Measurements from ENCODE around the gene GNB5.
A peak's percentile ranks its signal among the peaks of the same experiment; 100 is the strongest.
"Not testable (repeated sequence)": the region's sequence is repeated elsewhere in the genome, so short reads cannot be mapped to it uniquely, and the experiment has no call there.

GNB5 gene

DNA sequence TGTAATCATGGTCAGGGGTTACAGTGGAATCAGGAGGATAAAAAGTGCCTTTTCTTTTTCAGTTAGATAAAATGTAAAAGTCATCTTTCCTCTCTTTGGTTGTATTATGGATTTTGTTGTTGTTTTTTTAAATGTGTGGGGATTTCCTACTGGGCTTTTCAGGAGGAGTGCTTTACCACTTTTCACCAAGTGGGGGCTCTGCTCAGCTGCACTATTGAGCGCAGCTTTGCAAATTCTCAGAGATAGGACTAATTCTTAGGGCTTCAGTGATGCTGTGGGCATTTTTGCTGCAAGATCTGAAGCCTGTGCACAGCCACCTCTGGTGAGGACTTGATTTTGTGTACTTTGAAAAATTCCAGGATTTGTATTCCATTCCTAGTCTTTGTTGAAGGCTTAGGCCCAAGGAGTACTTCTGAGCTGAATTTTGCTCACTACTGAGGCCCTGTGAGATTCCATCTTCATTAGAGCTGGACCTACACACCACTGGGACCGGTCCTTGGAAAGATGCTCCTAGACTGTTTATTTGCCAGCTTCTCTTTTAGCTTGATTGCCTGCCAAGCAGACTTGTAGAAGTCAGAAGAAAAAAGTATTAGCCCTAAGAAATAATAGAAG, 7.5 kb downstream of the GNB5 start:
- Histone ChIP-seq H3K36me3 (ENCODE audit: control insufficient read depth in 1 of 2, insufficient read depth in 2 of 2, low read length in 2 of 2) (no peaks in the 10 kb centered on the region), H3K27ac (ENCODE audit: low read length) (no peak overlapping the region), H3K4me3 (ENCODE audit: low read depth in 1 of 2, low read length in 2 of 2) (no peak overlapping the region), H3K27me3 (ENCODE audit: low read depth, low read length) (no peaks in the 10 kb centered on the region), H3K4me1 (ENCODE audit: control insufficient read depth in 1 of 2, insufficient read depth in 2 of 2, low read length in 2 of 2) (peaks cover 4 to 7% of the 10 kb centered on the region in 2 donors), H3K9me3 (ENCODE audit: control insufficient read depth in 1 of 2, low read length in 2 of 2) (no peaks in the 10 kb centered on the region)

- peaks cover 7 to 9% of the 10 kb centered on the region in 2 donors for H3K4me1 ChIP-seq (ENCODE audit: control insufficient read depth in 1 of 2, insufficient read depth in 2 of 2, low read length in 2 of 2)
- H3K4me3 ChIP-seq (ENCODE audit: low read depth in 1 of 2, low read length in 2 of 2) = no peak overlapping the region
- no peaks in the 10 kb centered on the region for H3K9me3 ChIP-seq (ENCODE audit: control insufficient read depth in 1 of 2, low read length in 2 of 2)
- H3K27me3 ChIP-seq (ENCODE audit: low read depth, low read length) = no peaks in the 10 kb centered on the region
- no peaks in the 10 kb centered on the region for H3K36me3 ChIP-seq (ENCODE audit: control insufficient read depth in 1 of 2, insufficient read depth in 2 of 2, low read length in 2 of 2)
- no peak overlapping the region for H3K27ac ChIP-seq (ENCODE audit: low read length)
Observed at GRCh38 chr15:52181938-52182780, 9.0 kb downstream of the GNB5 start.

DNA sequence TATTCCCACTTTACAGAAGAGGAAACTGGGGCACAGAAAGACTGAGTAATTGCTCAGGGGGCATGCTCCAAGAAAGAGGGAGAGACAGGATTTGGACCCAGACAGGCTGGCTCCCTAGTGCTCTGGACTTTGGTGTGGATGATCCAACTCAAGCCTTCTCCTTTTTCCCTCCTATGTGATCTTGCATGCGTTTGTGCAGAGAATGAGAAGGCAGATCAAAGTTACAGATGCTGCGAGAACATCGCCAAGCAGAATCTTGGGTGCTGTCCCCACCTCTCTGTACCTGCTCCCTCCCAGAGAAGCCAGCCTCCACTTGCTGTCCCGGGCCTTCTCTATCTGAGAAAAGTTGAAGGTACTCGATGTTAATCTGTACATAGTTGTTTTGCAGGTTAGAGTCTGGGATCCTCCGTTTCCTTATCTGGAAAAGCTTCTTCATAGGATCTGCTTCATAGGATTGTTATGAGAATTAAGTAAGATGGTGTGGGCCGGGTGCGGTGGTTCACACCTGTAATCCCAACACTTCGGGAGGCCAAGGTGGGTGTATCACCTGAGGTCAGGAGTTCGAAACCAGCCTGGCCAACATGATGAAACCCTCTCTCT, 10.2 kb downstream of the GNB5 start:
- Histone ChIP-seq H3K9me3 (ENCODE audit: control insufficient read depth in 1 of 2, low read length in 2 of 2) (no peaks in the 10 kb centered on the region), H3K36me3 (ENCODE audit: control insufficient read depth in 1 of 2, insufficient read depth in 2 of 2, low read length in 2 of 2) (no peaks in the 10 kb centered on the region), H3K27me3 (ENCODE audit: low read depth, low read length) (no peaks in the 10 kb centered on the region), H3K4me1 (ENCODE audit: control insufficient read depth in 1 of 2, insufficient read depth in 2 of 2, low read length in 2 of 2) (peaks cover 7 to 9% of the 10 kb centered on the region in 2 donors), H3K4me3 (ENCODE audit: low read depth in 1 of 2, low read length in 2 of 2) (no peak overlapping the region), H3K27ac (ENCODE audit: low read length) (no peak overlapping the region)

DNA sequence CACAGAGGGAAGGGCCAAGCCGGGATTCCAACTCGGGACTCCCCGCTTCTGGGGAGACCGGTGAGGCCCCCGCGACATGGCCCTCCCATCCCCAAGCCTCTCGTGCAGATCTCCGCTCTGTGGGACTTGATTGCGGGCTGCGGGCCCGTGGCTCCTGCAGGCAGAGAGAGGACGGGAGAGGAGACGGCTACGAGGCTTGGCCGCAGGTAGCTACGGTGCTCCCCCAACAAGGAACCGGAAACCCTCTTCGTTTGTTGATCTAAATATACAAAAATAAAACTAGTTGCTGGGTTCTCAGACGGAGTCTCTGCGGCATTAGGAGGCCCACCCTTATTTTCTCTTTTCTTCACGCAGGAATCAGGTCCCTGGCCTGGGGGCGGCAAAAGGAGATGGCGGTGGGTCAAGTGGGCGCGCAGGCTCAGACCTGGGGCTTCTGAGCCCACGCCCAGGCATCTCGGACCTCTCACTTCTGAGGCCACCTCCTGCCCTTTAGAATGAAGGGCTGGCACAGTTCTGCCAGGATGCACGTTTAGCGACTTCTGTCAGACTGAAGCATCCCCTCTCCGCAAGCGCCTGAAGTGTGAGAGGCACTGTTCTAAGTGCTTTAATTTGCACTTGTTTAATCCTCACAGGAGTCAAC, 10.9 kb downstream of the GNB5 start:
- H3K36me3 ChIP-seq (ENCODE audit: control insufficient read depth in 1 of 2, insufficient read depth in 2 of 2, low read length in 2 of 2) = no peaks in the 10 kb centered on the region
- H3K4me1 ChIP-seq (ENCODE audit: control insufficient read depth in 1 of 2, insufficient read depth in 2 of 2, low read length in 2 of 2) = peaks cover 7 to 9% of the 10 kb centered on the region in 2 donors
- H3K9me3 ChIP-seq (ENCODE audit: control insufficient read depth in 1 of 2, low read length in 2 of 2) = no peaks in the 10 kb centered on the region
- peak overlapping the region; percentile 45 for H3K27ac ChIP-seq (ENCODE audit: low read length)
- no peaks in the 10 kb centered on the region for H3K27me3 ChIP-seq (ENCODE audit: low read depth, low read length)
- H3K4me3 ChIP-seq (ENCODE audit: low read depth in 1 of 2, low read length in 2 of 2) = peak overlapping the region; percentile 75 to 79

- Histone ChIP-seq H3K27ac (ENCODE audit: low read length) (peak overlapping the region; percentile 76), H3K4me3 (ENCODE audit: low read depth in 1 of 2, low read length in 2 of 2) (peak overlapping the region; percentile 79 to 93), H3K27me3 (ENCODE audit: low read depth, low read length) (no peaks in the 10 kb centered on the region), H3K9me3 (ENCODE audit: control insufficient read depth in 1 of 2, low read length in 2 of 2) (no peaks in the 10 kb centered on the region), H3K4me1 (ENCODE audit: control insufficient read depth in 1 of 2, insufficient read depth in 2 of 2, low read length in 2 of 2) (peaks cover 7 to 9% of the 10 kb centered on the region in 2 donors), H3K36me3 (ENCODE audit: control insufficient read depth in 1 of 2, insufficient read depth in 2 of 2, low read length in 2 of 2) (no peaks in the 10 kb centered on the region)
Observed at GRCh38 chr15:52179278-52180195, 11.7 kb downstream of the GNB5 start.

- Histone ChIP-seq H3K9me3 (ENCODE audit: control insufficient read depth in 1 of 2, low read length in 2 of 2) (no peaks in the 10 kb centered on the region), H3K4me1 (ENCODE audit: control insufficient read depth in 1 of 2, insufficient read depth in 2 of 2, low read length in 2 of 2) (peaks cover 7 to 9% of the 10 kb centered on the region in 2 donors), H3K27ac (ENCODE audit: low read length) (peak overlapping the region; percentile 76), H3K36me3 (ENCODE audit: control insufficient read depth in 1 of 2, insufficient read depth in 2 of 2, low read length in 2 of 2) (no peaks in the 10 kb centered on the region), H3K4me3 (ENCODE audit: low read depth in 1 of 2, low read length in 2 of 2) (peak overlapping the region; percentile 79 to 93), H3K27me3 (ENCODE audit: low read depth, low read length) (no peaks in the 10 kb centered on the region)
Observed at GRCh38 chr15:52178765-52179164, 12.4 kb downstream of the GNB5 start.

DNA sequence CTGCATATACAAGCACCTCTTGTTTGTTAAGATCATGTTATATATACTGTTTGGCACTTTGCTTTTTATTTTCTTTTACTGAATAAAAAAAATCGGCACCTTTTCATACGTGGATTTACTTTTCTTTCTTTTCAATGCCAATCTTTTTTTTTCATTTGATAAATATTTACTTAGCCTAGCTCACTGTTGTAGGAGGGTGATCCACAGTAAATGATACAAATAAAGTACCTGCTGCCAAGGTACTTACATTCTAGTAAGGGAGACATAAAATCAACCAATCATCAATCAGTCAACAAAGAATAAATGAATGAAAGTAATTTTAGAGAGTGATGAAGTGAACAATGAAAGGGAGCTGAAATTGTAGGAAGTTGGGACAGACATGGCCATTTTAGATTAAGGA, 18.3 kb downstream of the GNB5 start:
- H3K4me3 ChIP-seq (ENCODE audit: low read depth in 1 of 2, low read length in 2 of 2) = no peak overlapping the region
- no peaks in the 10 kb centered on the region for H3K36me3 ChIP-seq (ENCODE audit: control insufficient read depth in 1 of 2, insufficient read depth in 2 of 2, low read length in 2 of 2)
- no peaks in the 10 kb centered on the region for H3K4me1 ChIP-seq (ENCODE audit: control insufficient read depth in 1 of 2, insufficient read depth in 2 of 2, low read length in 2 of 2)
- H3K9me3 ChIP-seq (ENCODE audit: control insufficient read depth in 1 of 2, low read length in 2 of 2) = no peaks in the 10 kb centered on the region
- no peak overlapping the region for H3K27ac ChIP-seq (ENCODE audit: low read length)
- no peaks in the 10 kb centered on the region for H3K27me3 ChIP-seq (ENCODE audit: low read depth, low read length)

DNA sequence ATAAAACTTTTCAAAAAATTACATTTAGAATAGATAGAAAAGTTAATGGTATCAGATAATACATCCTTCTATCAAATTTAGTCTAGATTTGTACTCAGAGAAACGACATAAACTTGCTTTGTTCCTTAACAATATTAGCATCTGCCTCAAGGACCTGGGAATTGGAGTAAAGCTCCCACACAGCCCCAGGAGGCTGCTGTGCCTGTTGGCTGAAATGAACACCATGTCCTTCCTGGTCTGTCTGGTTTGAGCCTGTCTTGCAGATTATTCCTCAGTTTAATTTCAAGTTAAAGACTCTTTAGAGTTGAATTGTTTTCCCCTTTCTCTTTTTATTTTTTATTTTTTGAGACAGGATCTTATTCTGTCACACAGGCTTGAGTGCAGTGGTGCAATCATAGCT, 19.4 kb downstream of the GNB5 start:
- H3K4me3 ChIP-seq (ENCODE audit: low read depth in 1 of 2, low read length in 2 of 2) = no peak overlapping the region
- no peaks in the 10 kb centered on the region for H3K9me3 ChIP-seq (ENCODE audit: control insufficient read depth in 1 of 2, low read length in 2 of 2)
- H3K4me1 ChIP-seq (ENCODE audit: control insufficient read depth in 1 of 2, insufficient read depth in 2 of 2, low read length in 2 of 2) = no peaks in the 10 kb centered on the region
- no peaks in the 10 kb centered on the region for H3K27me3 ChIP-seq (ENCODE audit: low read depth, low read length)
- no peaks in the 10 kb centered on the region for H3K36me3 ChIP-seq (ENCODE audit: control insufficient read depth in 1 of 2, insufficient read depth in 2 of 2, low read length in 2 of 2)
- no peak overlapping the region for H3K27ac ChIP-seq (ENCODE audit: low read length)

GRCh38 chr15:52171386-52171785, 19.8 kb downstream of the GNB5 start:
- no peak overlapping the region for H3K27ac ChIP-seq (ENCODE audit: low read length)
- no peaks in the 10 kb centered on the region for H3K36me3 ChIP-seq (ENCODE audit: control insufficient read depth in 1 of 2, insufficient read depth in 2 of 2, low read length in 2 of 2)
- no peaks in the 10 kb centered on the region for H3K27me3 ChIP-seq (ENCODE audit: low read depth, low read length)
- H3K4me3 ChIP-seq (ENCODE audit: low read depth in 1 of 2, low read length in 2 of 2) = no peak overlapping the region
- H3K9me3 ChIP-seq (ENCODE audit: control insufficient read depth in 1 of 2, low read length in 2 of 2) = no peaks in the 10 kb centered on the region
- no peaks in the 10 kb centered on the region for H3K4me1 ChIP-seq (ENCODE audit: control insufficient read depth in 1 of 2, insufficient read depth in 2 of 2, low read length in 2 of 2)

GRCh38 chr15:52170199-52170598, 21.0 kb downstream of the GNB5 start:
- not testable (repeated sequence) for H3K36me3 ChIP-seq (ENCODE audit: control insufficient read depth in 1 of 2, insufficient read depth in 2 of 2, low read length in 2 of 2); H3K4me1 ChIP-seq (ENCODE audit: control insufficient read depth in 1 of 2, insufficient read depth in 2 of 2, low read length in 2 of 2); H3K4me3 ChIP-seq (ENCODE audit: low read depth in 1 of 2, low read length in 2 of 2); H3K27ac ChIP-seq (ENCODE audit: low read length); H3K27me3 ChIP-seq (ENCODE audit: low read depth, low read length); H3K9me3 ChIP-seq (ENCODE audit: control insufficient read depth in 1 of 2, low read length in 2 of 2)

Measured in muscle layer of duodenum (tissue), 2 donors.